HepG2 (cell line): ENCODE data around the gene JMJD6. TPM values are rescaled to one million over a fixed set of nuclear protein-coding genes. Genes with fewer than 3 reads are reported as not detected.

Experiments
- CREB3 ChIP-seq: sonication (generic); formaldehyde crosslinking; IDR thresholded peaks from 2 replicates; pipeline ENCODE4 v1.5.0; 2020; ENCODE audit warnings: missing genetic modification reagents
- DPF2 ChIP-seq: sonication (generic); formaldehyde crosslinking; IDR thresholded peaks from 2 replicates; pipeline ENCODE4 v1.4.0; 2020; ENCODE audit warnings: mild to moderate bottlenecking, low read depth, missing genetic modification reagents, borderline replicate concordance
- ESRRA ChIP-seq: sonication (generic); formaldehyde crosslinking; IDR thresholded peaks from 2 replicates; pipeline ENCODE4 v1.5.1; 2020; ENCODE audit warnings: mild to moderate bottlenecking, low read depth, missing genetic modification reagents
- FUBP1 ChIP-seq: sonication (generic); formaldehyde crosslinking; IDR thresholded peaks from 2 replicates; pipeline ENCODE4 v1.5.1; 2020; ENCODE audit warnings: missing genetic modification reagents, mild to moderate bottlenecking, borderline replicate concordance
- HNF1B ChIP-seq: sonication (generic); formaldehyde crosslinking; IDR thresholded peaks from 2 replicates; pipeline ENCODE4 v1.5.1; 2020; ENCODE audit warnings: mild to moderate bottlenecking, moderate library complexity, missing genetic modification reagents
- IRF2 ChIP-seq: IDR thresholded peaks from 2 replicates; pipeline ENCODE4 v1.6.1; 2018; ENCODE audit warnings: missing genetic modification reagents, missing compliant biosample characterization
- JUN ChIP-seq: sonication (generic); formaldehyde crosslinking; IDR thresholded peaks from 2 replicates; pipeline ENCODE4 v1.4.0; 2020; ENCODE audit warnings: mild to moderate bottlenecking, missing genetic modification reagents
- KDM5A ChIP-seq: fragments of 200-600 bp; sonication (generic); IDR thresholded peaks from 2 replicates; pipeline ENCODE4 v1.7.0; 2018; ENCODE audit warnings: antibody characterized with exemption, mild to moderate bottlenecking, low read length, borderline replicate concordance
- MAX ChIP-seq: IDR thresholded peaks from 2 replicates; pipeline ENCODE4 v1.6.1; 2012; ENCODE audit warnings: inconsistent platforms
- MIER2 ChIP-seq: IDR thresholded peaks from 2 replicates; pipeline ENCODE4 v1.6.1; 2016; ENCODE audit warnings: missing biosample characterization, missing genetic modification reagents
- NFRKB ChIP-seq: fragments of 450-650 bp; IDR thresholded peaks from 2 replicates; pipeline ENCODE4 v1.6.1; 2017
- PAF1 ChIP-seq: IDR thresholded peaks from 2 replicates; pipeline ENCODE4 v1.6.1; 2016; ENCODE audit warnings: missing genetic modification reagents, missing compliant biosample characterization
- PHF20 ChIP-seq: sonication (generic); formaldehyde crosslinking; IDR thresholded peaks from 2 replicates; pipeline ENCODE4 v1.5.0; 2020; ENCODE audit warnings: mild to moderate bottlenecking, missing genetic modification reagents
- POLR2A ChIP-seq, 2 experiments: IDR thresholded peaks; 2 replicates each; pipeline ENCODE4 v1.6.1; 2011; ENCODE audit warnings: low read depth in 2 of 2, low read length in 2 of 2, mild to moderate bottlenecking in 1 of 2, moderate library complexity in 1 of 2; ENCODE audit not compliant: insufficient read depth in 1 of 2
- RBAK ChIP-seq: sonication (generic); formaldehyde crosslinking; IDR thresholded peaks from 2 replicates; pipeline ENCODE4 v1.5.1; 2020; ENCODE audit warnings: mild to moderate bottlenecking, missing genetic modification reagents
- RBFOX2 ChIP-seq: fragments of 200-400 bp; formaldehyde crosslinking; IDR thresholded peaks from 2 replicates; pipeline ENCODE4 v1.6.1; 2017; ENCODE audit warnings: low read depth, mild to moderate bottlenecking, low read length
- TIGD3 ChIP-seq: sonication (generic); formaldehyde crosslinking; IDR thresholded peaks from 2 replicates; pipeline ENCODE4 v1.5.1; 2020; ENCODE audit warnings: mild to moderate bottlenecking, missing genetic modification reagents, borderline replicate concordance
- ZBTB38 ChIP-seq: sonication (generic); formaldehyde crosslinking; IDR thresholded peaks from 2 replicates; pipeline ENCODE4 v1.5.1; 2020; ENCODE audit warnings: mild to moderate bottlenecking, missing genetic modification reagents
- ZBTB42 ChIP-seq: sonication (generic); formaldehyde crosslinking; IDR thresholded peaks from 2 replicates; pipeline ENCODE4 v1.5.0; 2020; ENCODE audit warnings: mild to moderate bottlenecking, missing genetic modification reagents
- ZC3H13 ChIP-seq: sonication (generic); formaldehyde crosslinking; IDR thresholded peaks from 2 replicates; pipeline ENCODE4 v1.8.1; 2023; ENCODE audit warnings: mild to moderate bottlenecking, missing genetic modification reagents, moderate library complexity
- ZNF124 ChIP-seq: sonication (generic); formaldehyde crosslinking; IDR thresholded peaks from 2 replicates; pipeline ENCODE4 v1.4.0; 2020; ENCODE audit warnings: missing genetic modification reagents
- polyA plus RNA-seq, 8 experiments: library from polyadenylated mRNA; depleted of rRNA in 3 of 8; stranded (reverse) in 7 of 8; unstranded in 1 of 8; fragments of >200 nt; fragmentation: Illumina TruSeq in 4 of 8; extraction: Trizol in 4 of 8; gene quantifications; 2 replicates each; pipeline versions ENCODE4 v1.2.1 to v1.2.3, GENCODE V29; 2011 to 2016; ENCODE audit warnings: low read depth in 4 of 8, missing spikeins in 1 of 8, mixed read lengths in 1 of 8; ENCODE audit not compliant: insufficient read depth in 1 of 8
- total RNA-seq, 5 experiments: library from RNA; depleted of rRNA; stranded (reverse); fragments of >200 nt; fragmentation: Illumina TruSeq; extraction: Trizol; gene quantifications; 2 replicates each; pipeline ENCODE4 v1.2.3, GENCODE V29; 2016; ENCODE audit warnings: low read depth in 1 of 5

JMJD6 gene
- total and polyA plus RNA-seq, 2 of the 13 experiments (the other 11 are each of a cell fraction or from before 2014, with no cell fraction given), result 33.6 to 41.0 TPM

GRCh38 chr17:76732734-76733617 is 6.6 kb upstream of the JMJD6 start (continued):
- TF ChIP-seq TIGD3 (CRISPR knock-in tag) (no peak), ZC3H13 (CRISPR knock-in tag) (peak; percentile 82; the same call in 1 of the 2 replicates), PHF20 (no peak), ZBTB42 (CRISPR knock-in tag) (no peak), RBAK (CRISPR knock-in tag) (no peak), PAF1 (CRISPR knock-in tag) (peak; percentile 28; the same call in 1 of the 2 replicates), MAX (0 out of 2 replicates have a peak, but pooled peaks have one; percentile 16), DPF2 (no peak), CREB3 (CRISPR knock-in tag) (0 out of 2 replicates have a peak, but pooled peaks have one; percentile 9), MIER2 (CRISPR knock-in tag) (no peak), NFRKB (no peak), RBFOX2 (peak; percentile 65), POLR2A (IDR thresholded peaks at IDR 0.05; ENCODE audit: insufficient read depth in 1 of 2, low read depth in 2 of 2, low read length in 2 of 2) (peak; percentile 55 to 64; a peak in 2 of 4 replicates), IRF2 (CRISPR knock-in tag) (peak; percentile 51; the same call in 1 of the 2 replicates), FUBP1 (CRISPR knock-in tag) (0 out of 2 replicates have a peak, but pooled peaks have one; percentile 32), JUN (CRISPR knock-in tag) (no peak), ZBTB38 (no peak), HNF1B (CRISPR knock-in tag) (no peak), ESRRA (CRISPR knock-in tag) (no peak), ZNF124 (no peak), KDM5A (0 out of 2 replicates have a peak, but pooled peaks have one; percentile 17)
